A204.1 (cell line): ENCODE data around the gene EXOC4.

ENCODE experiments used
- FAIRE-seq: peaks from 2 replicates; lab custom pipeline; 2012; peaks lifted over from hg19 to GRCh38; lab: Jason Lieb, UNC

Gene EXOC4

GRCh38 chr7:133837224-133837623, 584.3 kb downstream of the EXOC4 start:
- no peak for FAIRE-seq

- no peak for FAIRE-seq
Observed at GRCh38 chr7:133839121-133839520, 586.2 kb downstream of the EXOC4 start.

- no peak for FAIRE-seq
Observed at GRCh38 chr7:133843341-133843740, 590.5 kb downstream of the EXOC4 start.

GRCh38 chr7:133845005-133845404, 592.1 kb downstream of the EXOC4 start:
- FAIRE-seq, result no peak

- no peak for FAIRE-seq
Observed at GRCh38 chr7:133846203-133846945, 593.5 kb downstream of the EXOC4 start.

GRCh38 chr7:133850497-133851280, 597.8 kb downstream of the EXOC4 start:
- FAIRE-seq, result no peak

- no peak for FAIRE-seq
Observed at GRCh38 chr7:133851411-133851810, 598.5 kb downstream of the EXOC4 start.

GRCh38 chr7:133853706-133854276, 600.9 kb downstream of the EXOC4 start:
- FAIRE-seq, result no peak

- FAIRE-seq, result peak; percentile 99
Observed at GRCh38 chr7:133854739-133855138, 601.9 kb downstream of the EXOC4 start.

GRCh38 chr7:133857376-133858119, 604.7 kb downstream of the EXOC4 start:
- no peak for FAIRE-seq

GRCh38 chr7:133858311-133858710, 605.4 kb downstream of the EXOC4 start:
- no peak for FAIRE-seq

- no peak for FAIRE-seq
Observed at GRCh38 chr7:133859231-133859630, 606.4 kb downstream of the EXOC4 start.

- FAIRE-seq, result no peak
Observed at GRCh38 chr7:133859871-133860450, 607.1 kb downstream of the EXOC4 start.

GRCh38 chr7:133860628-133861335, 607.9 kb downstream of the EXOC4 start:
- no peak for FAIRE-seq

- no peak for FAIRE-seq
Observed at GRCh38 chr7:133861876-133862275, 609.0 kb downstream of the EXOC4 start.

- no peak for FAIRE-seq
Observed at GRCh38 chr7:133863362-133864061, 610.6 kb downstream of the EXOC4 start.

GRCh38 chr7:133869556-133869955, 616.7 kb downstream of the EXOC4 start:
- no peak for FAIRE-seq

- FAIRE-seq, result no peak
Observed at GRCh38 chr7:133871757-133872156, 618.9 kb downstream of the EXOC4 start.

- no peak for FAIRE-seq
Observed at GRCh38 chr7:133873187-133873586, 620.3 kb downstream of the EXOC4 start.

- no peak for FAIRE-seq
Observed at GRCh38 chr7:133873631-133874030, 620.8 kb downstream of the EXOC4 start.

GRCh38 chr7:133883591-133883990, 630.7 kb downstream of the EXOC4 start:
- FAIRE-seq, result no peak
